ENCODE data around the gene ITPA. TPM values are rescaled to one million over a fixed set of nuclear protein-coding genes. Genes with fewer than 3 reads are reported as not detected.
A peak's percentile ranks its signal among the peaks of the same experiment; 100 is the strongest.

The ITPA gene
- total and polyA plus RNA-seq, 2 of the 13 experiments (the other 11 are each of a cell fraction or from before 2014, with no cell fraction given), result 60.1 to 103 TPM

DNA sequence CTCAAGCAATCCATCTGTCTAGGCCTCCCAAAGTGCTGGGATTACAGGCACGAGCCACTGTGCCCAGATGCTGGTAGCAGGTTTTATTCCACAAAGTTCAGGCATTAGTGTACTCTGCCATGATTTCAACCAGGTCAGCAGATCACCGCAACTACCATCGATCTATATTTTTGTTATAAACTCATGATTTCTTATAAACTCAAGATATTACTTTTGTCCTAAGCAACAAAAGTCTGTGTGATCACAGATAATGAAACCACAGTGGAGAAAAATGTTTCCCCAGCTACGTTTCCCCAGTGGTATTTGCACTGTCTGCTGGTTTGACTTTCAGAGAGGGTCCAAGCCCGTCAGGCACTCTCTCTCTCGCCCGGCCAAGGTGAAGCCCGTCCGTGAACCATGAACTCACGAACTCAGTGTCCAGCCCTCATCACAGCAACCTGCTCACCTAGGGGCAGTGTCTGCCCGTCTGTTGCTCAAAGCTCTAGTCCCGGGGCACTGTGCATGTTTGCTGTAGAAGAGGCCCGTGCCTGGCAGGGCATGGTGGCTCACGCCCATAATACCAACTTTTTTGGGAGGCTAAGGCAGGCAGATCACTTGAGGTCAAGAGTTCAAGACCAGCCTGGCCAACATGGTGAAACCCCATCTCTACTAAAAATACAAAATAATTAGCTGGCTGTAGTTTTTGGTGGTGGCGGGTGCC lies 22.7 kb downstream of the ITPA start (continued):
- TF ChIP-seq, protein P1, sequence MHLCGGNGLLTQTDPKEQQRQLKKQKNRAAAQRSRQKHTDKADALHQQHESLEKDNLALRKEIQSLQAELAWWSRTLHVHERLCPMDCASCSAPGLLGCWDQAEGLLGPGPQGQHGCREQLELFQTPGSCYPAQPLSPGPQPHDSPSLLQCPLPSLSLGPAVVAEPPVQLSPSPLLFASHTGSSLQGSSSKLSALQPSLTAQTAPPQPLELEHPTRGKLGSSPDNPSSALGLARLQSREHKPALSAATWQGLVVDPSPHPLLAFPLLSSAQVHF (CRISPR knock-in tag; IDR thresholded peaks at IDR 0.05), result no peak
- TF ChIP-seq, protein P2, sequence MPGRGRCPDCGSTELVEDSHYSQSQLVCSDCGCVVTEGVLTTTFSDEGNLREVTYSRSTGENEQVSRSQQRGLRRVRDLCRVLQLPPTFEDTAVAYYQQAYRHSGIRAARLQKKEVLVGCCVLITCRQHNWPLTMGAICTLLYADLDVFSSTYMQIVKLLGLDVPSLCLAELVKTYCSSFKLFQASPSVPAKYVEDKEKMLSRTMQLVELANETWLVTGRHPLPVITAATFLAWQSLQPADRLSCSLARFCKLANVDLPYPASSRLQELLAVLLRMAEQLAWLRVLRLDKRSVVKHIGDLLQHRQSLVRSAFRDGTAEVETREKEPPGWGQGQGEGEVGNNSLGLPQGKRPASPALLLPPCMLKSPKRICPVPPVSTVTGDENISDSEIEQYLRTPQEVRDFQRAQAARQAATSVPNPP (CRISPR knock-in tag; IDR thresholded peaks at IDR 0.05), result no peak
- TF ChIP-seq AKAP8 (CRISPR knock-in tag; IDR thresholded peaks at IDR 0.05), result peak; percentile 88; the same call in 1 of the 2 replicates
- TF ChIP-seq ATF1 (CRISPR knock-in tag; IDR thresholded peaks at IDR 0.05), result no peak
- no peak for TF ChIP-seq YEATS2 (CRISPR knock-in tag; IDR thresholded peaks at IDR 0.05; ENCODE audit: borderline replicate concordance)
- peak; percentile 93 for TF ChIP-seq HOXA3 (CRISPR knock-in tag; IDR thresholded peaks at IDR 0.05)
- TF ChIP-seq, protein P3, sequence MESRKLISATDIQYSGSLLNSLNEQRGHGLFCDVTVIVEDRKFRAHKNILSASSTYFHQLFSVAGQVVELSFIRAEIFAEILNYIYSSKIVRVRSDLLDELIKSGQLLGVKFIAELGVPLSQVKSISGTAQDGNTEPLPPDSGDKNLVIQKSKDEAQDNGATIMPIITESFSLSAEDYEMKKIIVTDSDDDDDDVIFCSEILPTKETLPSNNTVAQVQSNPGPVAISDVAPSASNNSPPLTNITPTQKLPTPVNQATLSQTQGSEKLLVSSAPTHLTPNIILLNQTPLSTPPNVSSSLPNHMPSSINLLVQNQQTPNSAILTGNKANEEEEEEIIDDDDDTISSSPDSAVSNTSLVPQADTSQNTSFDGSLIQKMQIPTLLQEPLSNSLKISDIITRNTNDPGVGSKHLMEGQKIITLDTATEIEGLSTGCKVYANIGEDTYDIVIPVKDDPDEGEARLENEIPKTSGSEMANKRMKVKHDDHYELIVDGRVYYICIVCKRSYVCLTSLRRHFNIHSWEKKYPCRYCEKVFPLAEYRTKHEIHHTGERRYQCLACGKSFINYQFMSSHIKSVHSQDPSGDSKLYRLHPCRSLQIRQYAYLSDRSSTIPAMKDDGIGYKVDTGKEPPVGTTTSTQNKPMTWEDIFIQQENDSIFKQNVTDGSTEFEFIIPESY (CRISPR knock-in tag; IDR thresholded peaks at IDR 0.05), result peak; percentile 62
- TF ChIP-seq, protein P4, sequence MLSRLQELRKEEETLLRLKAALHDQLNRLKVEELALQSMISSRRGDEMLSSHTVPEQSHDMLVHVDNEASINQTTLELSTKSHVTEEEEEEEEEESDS (CRISPR knock-in tag; IDR thresholded peaks at IDR 0.05; ENCODE audit: borderline replicate concordance), result no peak
- TF ChIP-seq, protein P5, sequence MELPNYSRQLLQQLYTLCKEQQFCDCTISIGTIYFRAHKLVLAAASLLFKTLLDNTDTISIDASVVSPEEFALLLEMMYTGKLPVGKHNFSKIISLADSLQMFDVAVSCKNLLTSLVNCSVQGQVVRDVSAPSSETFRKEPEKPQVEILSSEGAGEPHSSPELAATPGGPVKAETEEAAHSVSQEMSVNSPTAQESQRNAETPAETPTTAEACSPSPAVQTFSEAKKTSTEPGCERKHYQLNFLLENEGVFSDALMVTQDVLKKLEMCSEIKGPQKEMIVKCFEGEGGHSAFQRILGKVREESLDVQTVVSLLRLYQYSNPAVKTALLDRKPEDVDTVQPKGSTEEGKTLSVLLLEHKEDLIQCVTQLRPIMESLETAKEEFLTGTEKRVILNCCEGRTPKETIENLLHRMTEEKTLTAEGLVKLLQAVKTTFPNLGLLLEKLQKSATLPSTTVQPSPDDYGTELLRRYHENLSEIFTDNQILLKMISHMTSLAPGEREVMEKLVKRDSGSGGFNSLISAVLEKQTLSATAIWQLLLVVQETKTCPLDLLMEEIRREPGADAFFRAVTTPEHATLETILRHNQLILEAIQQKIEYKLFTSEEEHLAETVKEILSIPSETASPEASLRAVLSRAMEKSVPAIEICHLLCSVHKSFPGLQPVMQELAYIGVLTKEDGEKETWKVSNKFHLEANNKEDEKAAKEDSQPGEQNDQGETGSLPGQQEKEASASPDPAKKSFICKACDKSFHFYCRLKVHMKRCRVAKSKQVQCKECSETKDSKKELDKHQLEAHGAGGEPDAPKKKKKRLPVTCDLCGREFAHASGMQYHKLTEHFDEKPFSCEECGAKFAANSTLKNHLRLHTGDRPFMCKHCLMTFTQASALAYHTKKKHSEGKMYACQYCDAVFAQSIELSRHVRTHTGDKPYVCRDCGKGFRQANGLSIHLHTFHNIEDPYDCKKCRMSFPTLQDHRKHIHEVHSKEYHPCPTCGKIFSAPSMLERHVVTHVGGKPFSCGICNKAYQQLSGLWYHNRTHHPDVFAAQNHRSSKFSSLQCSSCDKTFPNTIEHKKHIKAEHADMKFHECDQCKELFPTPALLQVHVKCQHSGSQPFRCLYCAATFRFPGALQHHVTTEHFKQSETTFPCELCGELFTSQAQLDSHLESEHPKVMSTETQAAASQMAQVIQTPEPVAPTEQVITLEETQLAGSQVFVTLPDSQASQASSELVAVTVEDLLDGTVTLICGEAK (IDR thresholded peaks at IDR 0.05), result no peak
- TF ChIP-seq, protein P5 (CRISPR knock-in tag; IDR thresholded peaks at IDR 0.05), result no peak; the same call in 1 of the 2 replicates
- TF ChIP-seq, protein P6, sequence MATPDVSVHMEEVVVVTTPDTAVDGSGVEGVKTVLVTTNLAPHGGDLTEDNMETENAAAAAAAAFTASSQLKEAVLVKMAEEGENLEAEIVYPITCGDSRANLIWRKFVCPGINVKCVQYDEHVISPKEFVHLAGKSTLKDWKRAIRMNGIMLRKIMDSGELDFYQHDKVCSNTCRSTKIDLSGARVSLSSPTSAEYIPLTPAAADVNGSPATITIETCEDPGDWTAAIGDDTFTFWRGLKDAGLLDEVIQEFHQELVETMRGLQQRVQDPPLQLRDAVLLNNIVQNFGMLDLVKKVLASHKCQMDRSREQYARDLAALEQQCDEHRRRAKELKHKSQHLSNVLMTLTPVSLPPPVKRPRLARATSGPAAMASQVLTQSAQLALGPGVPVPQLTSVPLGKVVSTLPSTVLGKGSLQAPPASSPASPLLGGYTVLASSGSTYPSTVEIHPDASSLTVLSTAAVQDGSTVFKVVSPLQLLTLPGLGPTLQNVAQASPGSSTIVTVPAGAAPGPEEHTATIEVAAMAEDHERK (CRISPR knock-in tag; IDR thresholded peaks at IDR 0.05; ENCODE audit: low read depth), result no peak
- TF ChIP-seq PTBP1 (IDR thresholded peaks at IDR 0.05; ENCODE audit: low read depth, low read length, poor library complexity, severe bottlenecking), result no peak
- no peak for TF ChIP-seq NFE2 (CRISPR knock-in tag; IDR thresholded peaks at IDR 0.05)
- TF ChIP-seq FIP1L1 (IDR thresholded peaks at IDR 0.05; ENCODE audit: borderline replicate concordance, insufficient read depth, low read depth, low read length), result no peak

All from HepG2 (cell line).